GM12801 (cell line): Measurements from ENCODE around the gene DNER.

Experiments
- CTCF ChIP-seq: IDR thresholded peaks from one replicate; pipeline ENCODE4 v1.5.1; 2011; ENCODE audit warnings: control low read depth; ENCODE audit not compliant: insufficient read length; ENCODE audit errors: extremely low read depth

Gene DNER

GRCh38 chr2:229734410-229734809, 20.1 kb upstream of the DNER start:
- no peak for TF ChIP-seq CTCF

- no peak for TF ChIP-seq CTCF
Observed at GRCh38 chr2:229733611-229734245, 19.4 kb upstream of the DNER start.

- no peak for TF ChIP-seq CTCF
Observed at GRCh38 chr2:229732897-229733296, 18.5 kb upstream of the DNER start.

GRCh38 chr2:229731916-229732315, 17.6 kb upstream of the DNER start:
- no peak for TF ChIP-seq CTCF

GRCh38 chr2:229731363-229731762, 17.0 kb upstream of the DNER start:
- TF ChIP-seq CTCF = no peak

- TF ChIP-seq CTCF = no peak
Observed at GRCh38 chr2:229728370-229728769, 14.0 kb upstream of the DNER start.

- no peak for TF ChIP-seq CTCF
Observed at GRCh38 chr2:229726643-229727042, 12.3 kb upstream of the DNER start.
